ENCODE results near the gene MOK.

The MOK gene

DNA sequence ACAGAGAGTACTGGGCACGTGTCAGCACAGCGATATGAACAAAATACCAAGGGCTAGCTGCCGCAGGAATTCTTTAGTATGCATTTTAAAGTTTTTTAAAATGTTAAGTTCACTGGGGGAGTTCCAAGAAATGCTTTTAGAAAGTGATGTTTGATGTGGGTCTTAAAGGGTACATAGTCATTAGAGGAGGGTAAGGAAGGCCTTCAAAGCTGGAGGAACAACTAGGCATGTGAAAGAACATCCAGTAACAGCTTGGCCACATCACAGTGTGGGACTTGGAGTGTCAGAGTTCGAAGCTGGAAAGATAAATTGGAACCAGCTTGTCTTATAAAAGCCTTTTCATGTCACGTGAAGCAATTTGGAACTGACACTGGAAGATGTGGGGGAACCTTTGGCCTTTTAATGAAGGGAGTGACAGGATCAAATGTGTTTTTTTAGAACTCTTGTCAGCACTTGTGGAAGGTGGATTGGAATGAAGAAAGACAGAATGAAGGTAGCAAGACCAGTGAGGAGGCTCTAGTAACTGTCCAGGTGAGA, 107.6 kb downstream of the MOK start:
- H3K9me3 Mint-ChIP-seq = no peaks in the 10 kb centered on the region
- DNase-seq (ENCODE audit: low spot score in 2 of 2) (no peak), ATAC-seq (ENCODE audit: low read depth) (no peak)
- H3K27ac Mint-ChIP-seq = peak overlapping the region; percentile 53
- no peak overlapping the region for H3K4me3 Mint-ChIP-seq
- H3K36me3 Mint-ChIP-seq = peaks cover 35% of the 10 kb centered on the region
- no peaks in the 10 kb centered on the region for H3K27me3 Mint-ChIP-seq
- peaks cover 32% of the 10 kb centered on the region for H3K4me1 Mint-ChIP-seq

DNA sequence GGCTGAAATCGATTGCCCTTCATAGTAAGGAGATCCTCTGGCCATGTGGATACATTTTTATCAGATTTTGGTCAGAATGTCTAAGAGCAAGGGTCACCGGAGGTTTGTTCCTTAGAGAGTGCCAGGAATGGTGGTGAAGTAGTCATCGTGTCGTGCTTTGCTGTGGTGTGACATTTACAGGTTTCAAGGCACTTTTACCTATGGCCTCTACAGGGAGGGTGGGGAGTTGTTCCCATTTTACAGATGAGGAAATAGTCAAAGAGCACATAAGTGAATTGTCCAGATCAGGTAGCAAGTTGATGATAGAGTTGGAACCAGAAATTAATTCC, 108.1 kb downstream of the MOK start:
- peaks cover 33% of the 10 kb centered on the region for H3K36me3 Mint-ChIP-seq
- H3K27ac Mint-ChIP-seq = no peak overlapping the region

DNA sequence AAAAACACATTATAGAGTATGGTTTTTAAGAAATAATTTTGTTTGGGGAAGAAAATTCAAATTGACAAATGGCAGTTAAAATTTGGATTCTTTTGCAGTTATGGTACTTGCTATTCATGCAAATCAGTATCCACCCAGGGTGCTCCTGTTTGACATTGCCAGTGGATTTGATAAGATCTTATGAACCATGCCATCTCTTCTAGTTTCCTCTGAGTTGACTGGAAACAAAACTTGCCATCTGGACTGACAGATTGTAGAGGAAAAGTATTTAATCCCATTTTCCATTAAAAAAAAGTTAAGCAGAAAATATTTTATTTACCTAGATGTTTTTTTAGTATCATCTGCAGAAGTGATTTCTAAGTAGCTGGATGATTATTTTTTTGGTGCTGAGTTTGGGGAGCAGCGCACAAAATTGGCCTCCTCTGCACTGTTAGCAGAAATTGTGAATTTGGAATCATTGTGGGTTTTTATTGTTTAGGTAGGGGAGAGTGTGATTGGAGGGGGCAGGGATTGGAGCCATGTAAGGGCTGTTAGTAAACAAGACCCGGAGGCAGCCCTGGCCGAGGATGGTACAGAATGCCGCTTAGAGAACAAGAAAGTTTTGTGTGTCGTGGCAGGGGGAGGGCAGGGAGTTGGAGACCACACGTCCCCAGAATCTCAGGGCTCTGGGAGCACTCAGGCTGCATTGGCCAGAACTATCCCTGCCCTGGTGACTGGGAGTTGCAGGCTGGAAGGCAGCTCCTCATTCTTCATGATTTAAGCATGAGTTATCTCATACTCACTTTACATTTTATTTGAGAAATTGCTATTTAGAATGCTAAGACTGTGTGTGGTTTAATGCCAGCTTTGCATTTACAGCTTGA, 108.7 kb downstream of the MOK start:
- no peak overlapping the region for H3K27ac Mint-ChIP-seq
- H3K4me1 Mint-ChIP-seq = peaks cover 27% of the 10 kb centered on the region
- H3K36me3 Mint-ChIP-seq = peaks cover 28% of the 10 kb centered on the region
- no peak for ATAC-seq (ENCODE audit: low read depth)
- no peaks in the 10 kb centered on the region for H3K9me3 Mint-ChIP-seq
- H3K27me3 Mint-ChIP-seq = no peaks in the 10 kb centered on the region
- no peak overlapping the region for H3K4me3 Mint-ChIP-seq
- no peak for DNase-seq (ENCODE audit: low spot score in 2 of 2)

More for the DNA sequence above, 108.1 kb downstream of the MOK start:
- DNase-seq (ENCODE audit: low spot score in 2 of 2) = no peak
- Mint-ChIP-seq H3K27me3 (no peaks in the 10 kb centered on the region), H3K4me1 (peaks cover 29% of the 10 kb centered on the region), H3K4me3 (no peak overlapping the region), H3K9me3 (no peaks in the 10 kb centered on the region)
- no peak for ATAC-seq (ENCODE audit: low read depth)

DNA sequence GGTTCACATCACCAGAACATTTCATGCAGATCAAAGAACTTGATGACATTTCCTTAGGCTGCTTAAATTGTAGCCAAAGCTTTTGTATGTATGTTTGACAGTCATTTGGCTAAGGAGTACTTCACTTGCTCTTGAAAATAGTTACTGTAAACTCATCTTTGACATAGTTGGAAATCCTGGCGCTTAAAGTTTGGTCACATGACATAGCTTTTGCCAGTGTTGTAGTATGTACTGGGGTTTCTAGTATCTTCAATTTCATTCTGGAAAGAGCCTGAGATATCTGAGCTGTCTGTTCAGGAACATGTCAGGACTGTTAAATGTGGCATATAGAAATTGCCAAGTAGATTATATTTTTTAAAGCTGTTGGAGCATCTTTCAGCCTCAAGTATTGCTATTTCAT, 109.5 kb downstream of the MOK start:
- Mint-ChIP-seq H3K36me3 (peaks cover 28% of the 10 kb centered on the region), H3K9me3 (no peaks in the 10 kb centered on the region), H3K27me3 (no peaks in the 10 kb centered on the region), H3K4me3 (no peak overlapping the region), H3K4me1 (peaks cover 29% of the 10 kb centered on the region), H3K27ac (no peak overlapping the region)
- DNase-seq (ENCODE audit: low spot score in 2 of 2) (no peak), ATAC-seq (ENCODE audit: low read depth) (no peak)

DNA sequence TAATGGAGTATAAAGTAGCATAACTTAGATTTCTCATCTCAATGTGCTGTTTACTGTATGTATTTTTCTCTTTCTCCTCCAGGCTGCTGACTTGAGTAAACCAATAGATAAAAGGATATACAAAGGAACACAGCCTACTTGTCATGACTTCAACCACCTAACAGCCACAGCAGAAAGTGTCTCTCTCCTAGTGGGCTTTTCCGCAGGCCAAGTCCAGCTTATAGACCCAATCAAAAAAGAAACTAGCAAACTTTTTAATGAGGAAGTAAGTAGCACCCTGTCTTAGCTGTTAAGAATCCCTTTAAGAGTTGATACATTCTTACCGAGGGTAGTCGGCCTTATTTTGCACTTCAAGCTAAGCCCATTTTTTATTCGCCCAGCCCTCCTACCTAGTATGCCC, 110.1 kb downstream of the MOK start:
- DNase-seq (ENCODE audit: low spot score in 2 of 2) (no peak), ATAC-seq (ENCODE audit: low read depth) (peak; percentile 63)
- H3K27me3 Mint-ChIP-seq = no peaks in the 10 kb centered on the region
- no peak overlapping the region for H3K4me3 Mint-ChIP-seq
- H3K27ac Mint-ChIP-seq = peak overlapping the region; percentile 50
- H3K4me1 Mint-ChIP-seq = peaks cover 34% of the 10 kb centered on the region
- H3K36me3 Mint-ChIP-seq = peaks cover 28% of the 10 kb centered on the region
- H3K9me3 Mint-ChIP-seq = no peaks in the 10 kb centered on the region

DNA sequence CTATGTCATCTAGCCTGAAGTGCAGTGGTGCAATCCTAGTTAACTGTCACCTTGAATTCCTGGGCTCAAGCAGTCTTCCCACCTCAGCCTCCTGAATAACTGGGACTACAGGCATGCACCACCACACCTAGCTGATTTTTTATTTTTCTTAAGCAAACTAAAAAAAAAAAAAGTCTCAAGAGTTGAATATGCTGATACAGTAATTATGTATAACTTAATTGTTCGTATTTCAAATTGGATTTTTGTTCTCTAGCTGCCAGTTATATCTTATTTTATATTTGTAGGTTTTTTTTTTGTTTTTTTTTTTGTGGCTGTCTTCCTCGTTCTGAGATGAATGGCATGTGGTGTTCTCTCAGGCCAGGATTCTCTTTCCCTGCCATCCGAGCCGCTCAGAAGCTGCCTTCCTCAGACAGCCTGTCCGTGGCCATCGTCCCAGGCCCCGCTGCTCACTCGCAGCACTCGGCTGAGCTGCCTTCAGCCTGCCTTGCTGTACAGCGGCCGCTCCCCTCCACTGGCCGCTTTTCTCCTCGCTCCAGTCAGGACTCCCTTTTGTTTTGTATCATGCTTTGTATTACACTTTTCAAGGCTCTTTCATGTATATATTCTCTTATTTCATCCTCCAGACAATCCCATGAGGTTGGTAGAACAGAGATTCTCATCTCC, 112.0 kb downstream of the MOK start:
- Mint-ChIP-seq H3K27me3 (no peaks in the 10 kb centered on the region), H3K27ac (no peak overlapping the region), H3K9me3 (no peaks in the 10 kb centered on the region), H3K36me3 (peaks cover 23% of the 10 kb centered on the region), H3K4me1 (peaks cover 32% of the 10 kb centered on the region), H3K4me3 (no peak overlapping the region)
- ATAC-seq (ENCODE audit: low read depth) (no peak), DNase-seq (ENCODE audit: low spot score in 2 of 2) (no peak)

DNA sequence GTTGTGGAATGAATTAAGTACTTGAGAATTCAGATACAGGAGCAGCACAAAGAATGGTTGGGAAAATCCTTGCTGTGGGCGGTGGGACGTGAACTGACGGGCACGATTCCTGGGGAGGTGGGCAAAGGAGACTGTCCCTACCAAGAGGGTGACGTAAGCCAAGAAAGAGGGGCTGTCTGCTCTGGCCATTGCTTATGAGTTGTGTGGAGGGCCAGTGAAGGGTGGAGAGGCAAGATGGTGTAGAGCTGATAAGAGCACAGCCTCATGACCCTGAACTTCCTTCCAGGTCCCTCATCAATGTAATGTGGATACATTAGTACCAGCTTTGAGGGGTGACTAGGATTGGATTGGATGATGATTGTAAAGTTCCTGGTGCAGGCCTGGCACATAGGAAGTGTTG, 115.1 kb downstream of the MOK start:
- Mint-ChIP-seq H3K4me3 (no peak overlapping the region), H3K9me3 (no peaks in the 10 kb centered on the region), H3K27ac (peak overlapping the region; percentile 36), H3K27me3 (no peaks in the 10 kb centered on the region), H3K4me1 (peaks cover 36% of the 10 kb centered on the region), H3K36me3 (peaks cover 3% of the 10 kb centered on the region)
- ATAC-seq (ENCODE audit: low read depth) (no peak), DNase-seq (ENCODE audit: low spot score in 2 of 2) (no peak)

DNA sequence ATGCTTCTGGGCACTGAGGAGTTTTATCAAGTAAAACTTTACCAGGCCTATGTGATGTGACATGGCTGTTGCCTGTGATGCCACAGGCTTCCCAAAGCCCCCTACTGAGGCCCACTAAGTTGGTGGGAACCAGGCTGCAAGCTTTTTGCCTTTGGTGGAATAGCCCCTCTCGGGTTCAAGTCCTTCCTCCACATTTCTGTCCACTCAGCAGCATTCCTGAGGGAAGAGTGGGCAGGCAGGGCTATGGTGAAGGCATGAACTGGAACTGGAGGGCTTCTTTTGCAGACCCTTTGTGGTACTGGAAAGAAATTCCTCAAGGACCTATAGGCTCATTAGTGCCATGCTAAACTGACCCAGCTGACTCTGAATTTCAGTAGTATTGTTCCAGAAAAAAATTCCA, 116.8 kb downstream of the MOK start:
- Mint-ChIP-seq H3K27ac (no peak overlapping the region), H3K4me3 (no peak overlapping the region), H3K4me1 (peaks cover 40% of the 10 kb centered on the region), H3K27me3 (no peaks in the 10 kb centered on the region), H3K36me3 (peaks cover 2% of the 10 kb centered on the region), H3K9me3 (no peaks in the 10 kb centered on the region)
- ATAC-seq (ENCODE audit: low read depth) (no peak), DNase-seq (ENCODE audit: low spot score in 2 of 2) (no peak)

DNA sequence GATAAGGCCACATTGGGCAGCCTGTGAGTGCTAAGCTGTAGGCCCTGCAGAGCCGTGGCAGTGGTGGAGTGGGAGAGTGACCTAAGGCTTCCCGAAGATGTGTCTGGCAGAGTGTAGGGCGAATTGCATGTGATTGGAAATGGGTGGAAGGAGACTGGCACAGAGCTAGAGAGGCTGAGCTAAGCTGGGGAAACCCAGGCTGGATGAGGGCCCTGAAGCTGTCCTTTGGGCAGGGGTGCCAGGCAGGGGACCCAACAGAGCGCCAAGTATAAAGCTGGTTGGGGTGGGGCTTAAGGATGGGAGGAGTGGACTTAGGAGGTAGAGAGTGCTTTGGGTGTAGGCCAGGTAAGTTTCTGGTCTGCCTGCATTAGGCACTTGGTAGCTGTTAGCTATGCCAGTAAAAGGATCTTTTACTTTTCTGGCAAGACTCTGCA, 117.4 kb downstream of the MOK start:
- no peaks in the 10 kb centered on the region for H3K9me3 Mint-ChIP-seq
- no peak overlapping the region for H3K4me3 Mint-ChIP-seq
- H3K36me3 Mint-ChIP-seq = peaks cover 2% of the 10 kb centered on the region
- H3K4me1 Mint-ChIP-seq = peaks cover 43% of the 10 kb centered on the region
- DNase-seq (ENCODE audit: low spot score in 2 of 2) (no peak), ATAC-seq (ENCODE audit: low read depth) (no peak)
- no peak overlapping the region for H3K27ac Mint-ChIP-seq
- H3K27me3 Mint-ChIP-seq = no peaks in the 10 kb centered on the region

DNA sequence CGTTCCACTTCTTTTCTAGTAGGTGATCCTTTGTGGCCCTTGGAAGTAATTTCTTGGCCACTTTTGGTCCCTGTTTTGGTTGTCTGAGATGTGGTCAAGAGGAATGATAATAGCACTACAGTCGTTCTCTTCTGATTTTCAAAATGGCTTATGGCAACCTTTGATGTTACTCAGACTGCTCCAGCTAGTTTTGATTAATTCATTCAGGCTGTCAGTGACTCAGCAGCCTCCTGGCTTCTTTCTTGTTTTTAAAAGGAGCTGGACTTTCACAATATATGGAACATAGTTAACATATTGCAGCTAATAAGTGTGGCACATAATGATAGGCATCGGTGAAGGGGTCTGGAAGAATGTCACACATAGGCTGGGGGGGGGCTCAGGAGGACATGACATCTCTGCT, 117.9 kb downstream of the MOK start:
- ATAC-seq (ENCODE audit: low read depth) = no peak
- peaks cover 43% of the 10 kb centered on the region for H3K4me1 Mint-ChIP-seq
- H3K9me3 Mint-ChIP-seq = no peaks in the 10 kb centered on the region
- peaks cover 2% of the 10 kb centered on the region for H3K36me3 Mint-ChIP-seq
- no peak for DNase-seq (ENCODE audit: low spot score in 2 of 2)
- no peak overlapping the region for H3K27ac Mint-ChIP-seq
- H3K27me3 Mint-ChIP-seq = no peaks in the 10 kb centered on the region
- no peak overlapping the region for H3K4me3 Mint-ChIP-seq

DNA sequence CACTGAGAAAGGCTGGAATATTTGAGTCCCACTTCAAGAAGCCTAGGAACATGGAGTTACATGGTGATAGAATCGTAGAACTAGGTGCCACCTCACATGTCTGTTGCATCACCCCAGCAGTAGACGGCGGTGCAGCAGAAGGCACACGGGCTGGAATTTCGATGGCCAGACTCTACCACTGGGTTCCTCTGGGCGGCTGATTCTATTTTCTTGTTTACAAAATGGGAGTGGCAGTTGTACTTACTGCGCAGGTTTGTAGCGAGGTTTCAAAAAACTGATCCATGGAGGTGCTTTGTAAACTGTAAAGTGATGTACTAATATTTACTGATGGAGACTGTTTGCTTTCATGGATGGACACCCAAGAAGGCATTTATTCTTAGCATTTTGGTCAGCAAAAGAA, 119.6 kb downstream of the MOK start:
- DNase-seq (ENCODE audit: low spot score in 2 of 2) = no peak
- Mint-ChIP-seq H3K27ac (no peak overlapping the region), H3K4me1 (peaks cover 38% of the 10 kb centered on the region), H3K9me3 (no peaks in the 10 kb centered on the region), H3K27me3 (no peaks in the 10 kb centered on the region), H3K4me3 (no peak overlapping the region), H3K36me3 (peaks cover 2% of the 10 kb centered on the region)
- ATAC-seq (ENCODE audit: low read depth) = no peak

DNA sequence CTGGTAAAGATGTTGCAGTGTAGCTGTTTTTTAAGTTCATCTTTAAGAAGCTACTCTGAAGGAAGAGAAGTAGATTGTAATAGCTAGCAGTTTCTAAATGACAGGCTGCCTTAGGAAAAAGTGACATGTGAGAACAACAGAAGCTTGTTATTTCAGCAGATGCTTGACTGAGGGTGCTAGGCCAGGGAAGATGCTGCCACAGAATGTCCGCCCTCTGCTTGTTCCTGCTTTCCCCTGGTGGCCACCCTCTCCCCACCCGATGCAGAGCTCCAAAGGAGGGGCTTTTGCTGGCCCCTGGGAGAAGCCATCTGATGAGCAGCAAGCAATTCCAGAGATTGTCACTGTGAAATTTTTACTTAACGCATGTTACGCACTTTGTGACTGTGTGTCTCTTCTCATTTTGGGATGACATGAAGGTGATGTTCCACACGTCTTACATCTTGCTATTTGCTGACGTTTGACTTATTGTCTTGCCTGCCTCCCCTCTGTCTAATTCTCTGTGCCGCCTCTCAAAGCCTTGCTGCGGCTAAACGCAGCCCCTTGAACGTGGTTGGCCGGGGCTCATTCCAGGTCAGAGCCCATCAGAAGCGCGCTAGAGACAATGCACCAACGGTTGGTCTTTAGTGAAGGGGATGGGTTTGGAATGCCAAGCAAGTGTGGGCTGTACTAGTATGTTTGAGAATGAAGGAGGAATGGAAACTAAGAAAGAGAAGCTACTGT, 120.5 kb downstream of the MOK start:
- DNase-seq (ENCODE audit: low spot score in 2 of 2) (no peak), ATAC-seq (ENCODE audit: low read depth) (no peak)
- peaks cover 36% of the 10 kb centered on the region for H3K4me1 Mint-ChIP-seq
- H3K36me3 Mint-ChIP-seq = peaks cover 2% of the 10 kb centered on the region
- H3K4me3 Mint-ChIP-seq = no peak overlapping the region
- H3K27ac Mint-ChIP-seq = no peak overlapping the region
- H3K27me3 Mint-ChIP-seq = no peaks in the 10 kb centered on the region
- no peaks in the 10 kb centered on the region for H3K9me3 Mint-ChIP-seq

DNA sequence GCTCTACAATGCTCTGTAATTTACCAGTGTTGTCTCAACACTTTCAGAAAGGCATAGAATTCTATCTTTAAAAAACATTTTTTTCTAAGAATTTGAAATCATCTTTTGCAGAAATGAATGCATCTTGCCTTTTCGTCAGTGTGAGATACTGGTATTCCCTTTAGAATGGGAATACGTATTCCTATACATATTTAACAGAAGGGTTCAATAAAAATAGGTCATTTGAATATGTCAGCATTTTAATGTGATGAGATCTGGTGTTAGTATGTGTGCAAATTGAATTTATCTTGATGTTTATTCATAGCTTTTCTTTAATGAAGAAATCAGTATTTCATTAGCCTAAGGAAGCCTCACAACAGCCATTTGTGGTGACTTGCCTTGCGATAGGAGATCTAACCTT, 121.1 kb downstream of the MOK start:
- no peak overlapping the region for H3K27ac Mint-ChIP-seq
- no peak overlapping the region for H3K4me3 Mint-ChIP-seq
- no peaks in the 10 kb centered on the region for H3K27me3 Mint-ChIP-seq
- H3K36me3 Mint-ChIP-seq = peaks cover 2% of the 10 kb centered on the region
- no peak for ATAC-seq (ENCODE audit: low read depth)
- no peaks in the 10 kb centered on the region for H3K9me3 Mint-ChIP-seq
- DNase-seq (ENCODE audit: low spot score in 2 of 2) = no peak
- peaks cover 36% of the 10 kb centered on the region for H3K4me1 Mint-ChIP-seq

DNA sequence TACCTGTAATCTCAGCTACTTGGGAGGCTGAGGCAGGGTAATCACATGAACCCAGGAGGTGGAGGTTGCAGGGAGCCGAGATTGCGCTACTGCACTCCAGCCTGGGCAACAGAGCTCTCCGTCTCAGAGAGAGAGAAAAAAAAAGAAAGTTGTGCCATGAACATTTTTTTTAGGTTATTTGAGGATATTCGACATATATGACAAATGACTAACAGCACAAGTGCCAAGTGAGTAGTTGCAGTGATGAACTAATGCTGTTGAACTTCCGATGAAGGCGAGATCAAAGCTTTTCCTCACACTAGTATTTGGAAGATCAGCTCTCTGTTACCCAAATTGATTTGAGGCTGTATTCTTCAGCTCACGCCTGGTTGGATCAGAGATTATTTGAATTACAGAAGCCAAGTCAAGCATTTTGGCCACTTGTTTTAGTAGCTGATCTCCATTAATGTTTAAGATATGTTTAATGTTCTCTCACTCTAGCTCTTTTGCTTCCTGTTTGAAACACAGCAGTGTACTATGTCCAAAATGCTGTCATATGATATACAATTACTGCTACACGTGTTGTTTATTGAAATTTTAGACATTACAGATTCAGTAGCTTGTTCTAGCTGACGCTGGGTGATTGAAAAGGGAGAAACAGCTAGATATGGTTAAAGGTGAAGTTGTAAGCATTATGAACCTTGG, 121.9 kb downstream of the MOK start:
- no peak for ATAC-seq (ENCODE audit: low read depth)

More for the DNA sequence above, 121.9 kb downstream of the MOK start:
- no peak for DNase-seq (ENCODE audit: low spot score in 2 of 2)
- Mint-ChIP-seq H3K4me3 (no peak overlapping the region), H3K4me1 (peaks cover 36% of the 10 kb centered on the region), H3K27ac (no peak overlapping the region), H3K27me3 (no peaks in the 10 kb centered on the region), H3K9me3 (no peaks in the 10 kb centered on the region), H3K36me3 (peaks cover 2% of the 10 kb centered on the region)

Data from memory B cell (primary cell).